ENCODE data around the gene CCDC158. TPM values are rescaled to one million over a fixed set of nuclear protein-coding genes. Genes with fewer than 3 reads are reported as not detected.

The CCDC158 gene
- total and polyA plus RNA-seq, 9 donors, result 0.02 to 0.23 (median 0.15) TPM; not detected in 3

DNA sequence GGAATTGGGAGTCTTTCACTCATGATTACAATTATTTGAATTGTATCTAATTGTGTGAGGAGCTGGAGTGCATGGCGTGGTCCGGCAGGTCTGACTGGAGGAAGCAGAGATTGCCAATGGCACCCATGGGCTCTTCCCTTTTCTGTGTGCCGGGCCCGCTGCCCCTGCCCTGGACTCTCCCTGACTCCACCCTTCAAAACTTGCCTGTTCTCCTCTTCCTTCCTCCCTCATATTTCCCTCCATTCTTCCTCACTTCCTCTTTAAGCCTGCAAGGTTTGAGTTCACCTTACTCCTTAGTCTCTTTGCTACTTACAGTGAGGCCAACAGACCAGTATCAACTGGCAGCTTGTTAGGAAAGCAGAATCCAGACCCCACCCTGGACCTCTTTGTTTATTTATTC, 120.9 kb downstream of the CCDC158 start:
- no peaks in the 10 kb centered on the region for H3K9me3 ChIP-seq
- intact Hi-C loops (cut with DNase I), result loop anchor here in 1 of 4 donors (10.0 kb wide), 1 partner anchor 105 kb away; no protein-coding TSS in a partner anchor
- no peak for DNase-seq
- no peaks in the 10 kb centered on the region for H3K36me3 ChIP-seq
- H3K4me3 ChIP-seq, result no peak overlapping the region
- WGBS, 3 donors, result 76 to 92% (median 79%) methylated on average over 4 of the region's 4 CpGs
- H3K27me3 ChIP-seq, result no peaks in the 10 kb centered on the region
- peaks cover 6% of the 10 kb centered on the region for H3K4me1 ChIP-seq (ENCODE audit: insufficient read depth)
- no peak overlapping the region for H3K27ac ChIP-seq
- TF ChIP-seq EP300 (IDR thresholded peaks at IDR 0.05) (no peak), POLR2A (IDR thresholded peaks at IDR 0.05) (no peak)
- TF ChIP-seq, protein P1, sequence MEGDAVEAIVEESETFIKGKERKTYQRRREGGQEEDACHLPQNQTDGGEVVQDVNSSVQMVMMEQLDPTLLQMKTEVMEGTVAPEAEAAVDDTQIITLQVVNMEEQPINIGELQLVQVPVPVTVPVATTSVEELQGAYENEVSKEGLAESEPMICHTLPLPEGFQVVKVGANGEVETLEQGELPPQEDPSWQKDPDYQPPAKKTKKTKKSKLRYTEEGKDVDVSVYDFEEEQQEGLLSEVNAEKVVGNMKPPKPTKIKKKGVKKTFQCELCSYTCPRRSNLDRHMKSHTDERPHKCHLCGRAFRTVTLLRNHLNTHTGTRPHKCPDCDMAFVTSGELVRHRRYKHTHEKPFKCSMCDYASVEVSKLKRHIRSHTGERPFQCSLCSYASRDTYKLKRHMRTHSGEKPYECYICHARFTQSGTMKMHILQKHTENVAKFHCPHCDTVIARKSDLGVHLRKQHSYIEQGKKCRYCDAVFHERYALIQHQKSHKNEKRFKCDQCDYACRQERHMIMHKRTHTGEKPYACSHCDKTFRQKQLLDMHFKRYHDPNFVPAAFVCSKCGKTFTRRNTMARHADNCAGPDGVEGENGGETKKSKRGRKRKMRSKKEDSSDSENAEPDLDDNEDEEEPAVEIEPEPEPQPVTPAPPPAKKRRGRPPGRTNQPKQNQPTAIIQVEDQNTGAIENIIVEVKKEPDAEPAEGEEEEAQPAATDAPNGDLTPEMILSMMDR (IDR thresholded peaks at IDR 0.05), result no peak

DNA sequence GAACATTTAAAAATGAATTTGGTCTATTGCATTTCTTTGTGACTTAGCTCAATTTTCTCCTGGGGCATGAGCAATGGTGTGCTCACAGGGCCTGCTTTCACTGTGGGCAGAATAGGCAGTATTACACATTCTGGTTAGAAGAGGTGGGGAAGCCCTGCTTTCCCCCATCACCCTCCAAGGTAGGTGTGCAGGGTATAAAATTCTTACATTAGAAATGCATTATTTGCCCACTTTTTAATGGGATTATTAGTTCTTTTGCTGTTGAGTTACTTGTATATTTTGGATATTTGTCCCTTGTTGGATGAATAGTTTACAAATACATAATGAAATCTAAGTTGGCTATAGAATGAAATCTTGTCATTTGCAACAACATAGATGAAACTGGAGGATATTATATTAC, 122.7 kb downstream of the CCDC158 start:
- TF ChIP-seq, protein P1 (IDR thresholded peaks at IDR 0.05), result no peak
- TF ChIP-seq EP300 (IDR thresholded peaks at IDR 0.05) (no peak), POLR2A (IDR thresholded peaks at IDR 0.05) (no peak)
- Histone ChIP-seq H3K36me3 (no peaks in the 10 kb centered on the region), H3K9me3 (no peaks in the 10 kb centered on the region), H3K27ac (no peak overlapping the region), H3K4me1 (ENCODE audit: insufficient read depth) (peaks cover 4% of the 10 kb centered on the region), H3K27me3 (no peaks in the 10 kb centered on the region), H3K4me3 (no peak overlapping the region)
- no peak for DNase-seq
- intact Hi-C loops (cut with DNase I), result no loop called here

DNA sequence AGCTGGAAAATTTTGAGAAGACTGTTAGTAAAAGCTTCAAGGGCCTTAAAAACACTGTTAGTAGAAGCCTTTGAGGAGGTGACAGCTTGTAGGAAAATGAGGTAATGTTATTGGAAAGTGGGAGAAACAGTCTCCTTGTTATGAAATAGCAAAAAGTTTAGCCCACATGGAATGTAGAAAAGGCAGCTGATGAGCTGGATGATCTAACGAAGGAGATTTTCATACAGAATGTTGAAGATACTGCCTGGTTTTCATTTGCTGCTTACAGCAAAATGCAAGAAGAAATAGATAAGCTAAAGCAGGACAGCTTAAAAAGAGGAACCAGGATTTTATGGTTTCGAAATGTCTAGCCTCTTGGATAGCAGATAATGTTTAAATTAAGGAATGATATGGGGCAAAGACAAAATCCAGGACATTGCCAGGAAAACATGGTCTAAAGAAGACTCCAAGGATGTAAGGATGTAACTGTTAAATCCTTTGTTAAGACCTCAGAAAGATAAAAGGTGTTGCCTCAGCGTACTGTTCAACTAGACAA, 124.6 kb downstream of the CCDC158 start:
- H3K27me3 ChIP-seq, result no peaks in the 10 kb centered on the region
- no peak overlapping the region for H3K4me3 ChIP-seq
- TF ChIP-seq EP300 (IDR thresholded peaks at IDR 0.05) (no peak), POLR2A (IDR thresholded peaks at IDR 0.05) (no peak)
- TF ChIP-seq, protein P1 (IDR thresholded peaks at IDR 0.05), result no peak
- 84 to 91% (median 91%) methylated on average over 3 of the region's 3 CpGs for WGBS, 3 donors
- H3K4me1 ChIP-seq (ENCODE audit: insufficient read depth), result peaks cover under 1% of the 10 kb centered on the region
- H3K36me3 ChIP-seq, result no peaks in the 10 kb centered on the region
- no peak overlapping the region for H3K27ac ChIP-seq
- intact Hi-C loops (cut with DNase I), result no loop called here
- no peaks in the 10 kb centered on the region for H3K9me3 ChIP-seq
- no peak for DNase-seq

DNA sequence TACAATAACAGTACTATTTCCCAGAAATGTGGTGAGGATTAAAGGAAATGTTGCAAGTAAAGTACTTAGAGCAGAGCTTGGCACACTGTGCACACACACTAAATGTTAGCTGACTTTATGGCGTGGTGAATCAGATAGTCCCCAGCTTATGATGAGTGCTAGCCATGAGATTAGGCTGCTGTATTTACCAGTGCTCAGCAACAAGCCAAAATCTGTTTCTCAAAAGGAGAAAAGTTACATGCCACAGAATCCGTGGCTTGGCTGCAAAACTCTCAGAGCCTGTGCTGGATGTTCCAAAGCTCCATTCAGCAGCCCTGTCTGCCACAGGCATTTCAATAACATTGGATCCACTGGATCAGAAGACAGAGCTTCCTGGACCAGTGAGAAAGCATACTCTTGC, 127.2 kb downstream of the CCDC158 start:
- intact Hi-C loops (cut with DNase I), result no loop called here
- no peaks in the 10 kb centered on the region for H3K27me3 ChIP-seq
- no peaks in the 10 kb centered on the region for H3K4me1 ChIP-seq (ENCODE audit: insufficient read depth)
- H3K9me3 ChIP-seq, result no peaks in the 10 kb centered on the region
- no peak for TF ChIP-seq POLR2A (IDR thresholded peaks at IDR 0.05)
- TF ChIP-seq, protein P1 (IDR thresholded peaks at IDR 0.05), result no peak
- no peak for TF ChIP-seq EP300 (IDR thresholded peaks at IDR 0.05)
- no peak for DNase-seq
- WGBS, 3 donors, result 54 to 81% (median 77%) methylated on average over 2 of the region's 2 CpGs
- H3K36me3 ChIP-seq, result no peaks in the 10 kb centered on the region
- H3K4me3 ChIP-seq, result no peak overlapping the region
- no peak overlapping the region for H3K27ac ChIP-seq

Data from ovary (tissue), 9 donors.